ENCODE data around the gene THRB.
"Not testable (repeated sequence)": the region's sequence is repeated elsewhere in the genome, so short reads cannot be mapped to it uniquely, and the experiment has no call there.

Gene THRB

GRCh38 chr3:24407980-24408680 lies 86.5 kb downstream of the THRB start:
- DNase-seq (ENCODE audit: low read depth, low spot score) = no peak

- no peak for DNase-seq (ENCODE audit: low read depth, low spot score)
Observed at GRCh38 chr3:24406900-24407299, 87.8 kb downstream of the THRB start.

- DNase-seq (ENCODE audit: low read depth, low spot score) = no peak
Observed at GRCh38 chr3:24405057-24405456, 89.6 kb downstream of the THRB start.

GRCh38 chr3:24401811-24402185 lies 92.9 kb downstream of the THRB start:
- no peak for DNase-seq (ENCODE audit: low read depth, low spot score)

- DNase-seq (ENCODE audit: low read depth, low spot score) = no peak
Observed at GRCh38 chr3:24401090-24401810, 93.4 kb downstream of the THRB start.

- no peak for DNase-seq (ENCODE audit: low read depth, low spot score)
Observed at GRCh38 chr3:24400450-24400849, 94.2 kb downstream of the THRB start.

- DNase-seq (ENCODE audit: low read depth, low spot score) = no peak
Observed at GRCh38 chr3:24400015-24400414, 94.6 kb downstream of the THRB start.

GRCh38 chr3:24399614-24400013 lies 95.0 kb downstream of the THRB start:
- no peak for DNase-seq (ENCODE audit: low read depth, low spot score)

GRCh38 chr3:24398712-24399111 lies 95.9 kb downstream of the THRB start:
- DNase-seq (ENCODE audit: low read depth, low spot score) = not testable (repeated sequence)

- DNase-seq (ENCODE audit: low read depth, low spot score) = no peak
Observed at GRCh38 chr3:24396338-24396737, 98.3 kb downstream of the THRB start.

- no peak for DNase-seq (ENCODE audit: low read depth, low spot score)
Observed at GRCh38 chr3:24394754-24395153, 99.9 kb downstream of the THRB start.

- no peak for DNase-seq (ENCODE audit: low read depth, low spot score)
Observed at GRCh38 chr3:24393316-24393715, 101.3 kb downstream of the THRB start.

GRCh38 chr3:24390169-24391130 lies 104.2 kb downstream of the THRB start:
- no peak for DNase-seq (ENCODE audit: low read depth, low spot score)

- DNase-seq (ENCODE audit: low read depth, low spot score) = no peak
Observed at GRCh38 chr3:24389108-24390090, 105.3 kb downstream of the THRB start.

- no peak for DNase-seq (ENCODE audit: low read depth, low spot score)
Observed at GRCh38 chr3:24388611-24389010, 106.0 kb downstream of the THRB start.

GRCh38 chr3:24388159-24388558 lies 106.5 kb downstream of the THRB start:
- DNase-seq (ENCODE audit: low read depth, low spot score) = no peak

GRCh38 chr3:24387493-24387892 lies 107.2 kb downstream of the THRB start:
- DNase-seq (ENCODE audit: low read depth, low spot score) = no peak

- DNase-seq (ENCODE audit: low read depth, low spot score) = no peak
Observed at GRCh38 chr3:24387000-24387399, 107.7 kb downstream of the THRB start.

- DNase-seq (ENCODE audit: low read depth, low spot score) = no peak
Observed at GRCh38 chr3:24386458-24386857, 108.2 kb downstream of the THRB start.

- no peak for DNase-seq (ENCODE audit: low read depth, low spot score)
Observed at GRCh38 chr3:24385012-24385615, 109.5 kb downstream of the THRB start.

- DNase-seq (ENCODE audit: low read depth, low spot score) = no peak
Observed at GRCh38 chr3:24382647-24383046, 112.0 kb downstream of the THRB start.
